HepG2 (cell line): Measurements from ENCODE around the gene PRH2. TPM values are rescaled to one million over a fixed set of nuclear protein-coding genes. Genes with fewer than 3 reads are reported as not detected.

Experiments
- HNRNPLL ChIP-seq: fragments of 200-400 bp; formaldehyde crosslinking; IDR thresholded peaks from 2 replicates; pipeline ENCODE4 v1.6.1; 2017; ENCODE audit warnings: mild to moderate bottlenecking, low read depth, low read length; ENCODE audit not compliant: poor library complexity, severe bottlenecking
- IKZF1 ChIP-seq: fragments of 450-650 bp; IDR thresholded peaks from 2 replicates; pipeline ENCODE4 v1.7.1; 2016
- MXD4 ChIP-seq: IDR thresholded peaks from 2 replicates; pipeline ENCODE4 v1.6.1; 2016; ENCODE audit warnings: mild to moderate bottlenecking, missing biosample characterization, missing genetic modification reagents
- RFXANK ChIP-seq: IDR thresholded peaks from 2 replicates; pipeline ENCODE4 v1.6.1; 2016
- SALL2 ChIP-seq: sonication (generic); formaldehyde crosslinking; IDR thresholded peaks from 2 replicates; pipeline ENCODE4 v1.8.1; 2023; ENCODE audit warnings: mild to moderate bottlenecking, missing genetic modification reagents, inconsistent platforms
- SIX1 ChIP-seq: sonication (generic); formaldehyde crosslinking; IDR thresholded peaks from 2 replicates; pipeline ENCODE4 v1.4.0; 2020; ENCODE audit warnings: missing genetic modification reagents, borderline replicate concordance
- TIGD3 ChIP-seq: sonication (generic); formaldehyde crosslinking; IDR thresholded peaks from 2 replicates; pipeline ENCODE4 v1.5.1; 2020; ENCODE audit warnings: mild to moderate bottlenecking, missing genetic modification reagents, borderline replicate concordance
- TRIM22 ChIP-seq: fragments of 450-650 bp; IDR thresholded peaks from 2 replicates; pipeline ENCODE4 v1.6.1; 2017
- ZBED4 ChIP-seq: sonication (generic); formaldehyde crosslinking; IDR thresholded peaks from 2 replicates; pipeline ENCODE4 v1.4.0; 2020; ENCODE audit warnings: missing genetic modification reagents, borderline replicate concordance
- ZBTB10 ChIP-seq: sonication (generic); formaldehyde crosslinking; IDR thresholded peaks from 2 replicates; pipeline ENCODE4 v1.4.0; 2020; ENCODE audit warnings: missing genetic modification reagents, borderline replicate concordance
- ZFYVE20 ChIP-seq: sonication (generic); formaldehyde crosslinking; IDR thresholded peaks from 2 replicates; pipeline ENCODE4 v1.8.0; 2023; ENCODE audit warnings: low read depth, mild to moderate bottlenecking, moderate library complexity, missing genetic modification reagents, borderline replicate concordance
- ZNF124 ChIP-seq: sonication (generic); formaldehyde crosslinking; IDR thresholded peaks from 2 replicates; pipeline ENCODE4 v1.4.0; 2020; ENCODE audit warnings: missing genetic modification reagents
- ZNF142 ChIP-seq: sonication (generic); formaldehyde crosslinking; IDR thresholded peaks from 2 replicates; pipeline ENCODE4 v1.4.0; 2020; ENCODE audit warnings: missing genetic modification reagents
- ZNF251 ChIP-seq: sonication (generic); formaldehyde crosslinking; IDR thresholded peaks from 2 replicates; pipeline ENCODE4 v1.9.0; 2021; ENCODE audit warnings: mild to moderate bottlenecking, missing genetic modification reagents
- ZNF841 ChIP-seq: sonication (generic); formaldehyde crosslinking; IDR thresholded peaks from 2 replicates; pipeline ENCODE4 v1.8.1; 2023; ENCODE audit warnings: missing genetic modification reagents, borderline replicate concordance
- polyA plus RNA-seq, 8 experiments: library from polyadenylated mRNA; depleted of rRNA in 3 of 8; stranded (reverse) in 7 of 8; unstranded in 1 of 8; fragments of >200 nt; fragmentation: Illumina TruSeq in 4 of 8; extraction: Trizol in 4 of 8; gene quantifications; 2 replicates each; pipeline versions ENCODE4 v1.2.1 to v1.2.3, GENCODE V29; 2011 to 2016; ENCODE audit warnings: low read depth in 4 of 8, missing spikeins in 1 of 8, mixed read lengths in 1 of 8; ENCODE audit not compliant: insufficient read depth in 1 of 8
- total RNA-seq, 5 experiments: library from RNA; depleted of rRNA; stranded (reverse); fragments of >200 nt; fragmentation: Illumina TruSeq; extraction: Trizol; gene quantifications; 2 replicates each; pipeline ENCODE4 v1.2.3, GENCODE V29; 2016; ENCODE audit warnings: low read depth in 1 of 5

The PRH2 gene
- total and polyA plus RNA-seq, 2 of the 13 experiments (the other 11 are each of a cell fraction or from before 2014, with no cell fraction given): 0.24 to 0.48 TPM

- TF ChIP-seq HNRNPLL (no peak), MXD4 (CRISPR knock-in tag) (no peak), SALL2 (CRISPR knock-in tag) (peak; percentile 53; the same call in 1 of the 2 replicates), ZBED4 (CRISPR knock-in tag) (peak; percentile 32; the same call in 1 of the 2 replicates), ZBTB10 (CRISPR knock-in tag) (no peak), TRIM22 (no peak), RFXANK (CRISPR knock-in tag) (peak; percentile 55; the same call in 1 of the 2 replicates), ZNF251 (no peak), ZFYVE20 (CRISPR knock-in tag) (no peak), TIGD3 (CRISPR knock-in tag) (no peak), IKZF1 (no peak), ZNF142 (CRISPR knock-in tag) (no peak), ZNF124 (CRISPR knock-in tag) (peak; percentile 93), SIX1 (peak; percentile 87), ZNF841 (CRISPR knock-in tag) (no peak)
Measured at GRCh38 chr12:10891937-10892336, 37.1 kb upstream of the PRH2 start (continued).
